GM18873 (cell line): Measurements from ENCODE around the gene ATP5ME.

Experiments
- ATAC-seq: cut with Tn5 transposase; IDR thresholded peaks from one replicate; pipeline ENCODE4 v1.9.1; 2021; ENCODE audit warnings: mild to moderate bottlenecking, moderate library complexity, moderate number of reproducible peaks; ENCODE audit not compliant: unreplicated experiment, low FRiP score

Gene ATP5ME

DNA sequence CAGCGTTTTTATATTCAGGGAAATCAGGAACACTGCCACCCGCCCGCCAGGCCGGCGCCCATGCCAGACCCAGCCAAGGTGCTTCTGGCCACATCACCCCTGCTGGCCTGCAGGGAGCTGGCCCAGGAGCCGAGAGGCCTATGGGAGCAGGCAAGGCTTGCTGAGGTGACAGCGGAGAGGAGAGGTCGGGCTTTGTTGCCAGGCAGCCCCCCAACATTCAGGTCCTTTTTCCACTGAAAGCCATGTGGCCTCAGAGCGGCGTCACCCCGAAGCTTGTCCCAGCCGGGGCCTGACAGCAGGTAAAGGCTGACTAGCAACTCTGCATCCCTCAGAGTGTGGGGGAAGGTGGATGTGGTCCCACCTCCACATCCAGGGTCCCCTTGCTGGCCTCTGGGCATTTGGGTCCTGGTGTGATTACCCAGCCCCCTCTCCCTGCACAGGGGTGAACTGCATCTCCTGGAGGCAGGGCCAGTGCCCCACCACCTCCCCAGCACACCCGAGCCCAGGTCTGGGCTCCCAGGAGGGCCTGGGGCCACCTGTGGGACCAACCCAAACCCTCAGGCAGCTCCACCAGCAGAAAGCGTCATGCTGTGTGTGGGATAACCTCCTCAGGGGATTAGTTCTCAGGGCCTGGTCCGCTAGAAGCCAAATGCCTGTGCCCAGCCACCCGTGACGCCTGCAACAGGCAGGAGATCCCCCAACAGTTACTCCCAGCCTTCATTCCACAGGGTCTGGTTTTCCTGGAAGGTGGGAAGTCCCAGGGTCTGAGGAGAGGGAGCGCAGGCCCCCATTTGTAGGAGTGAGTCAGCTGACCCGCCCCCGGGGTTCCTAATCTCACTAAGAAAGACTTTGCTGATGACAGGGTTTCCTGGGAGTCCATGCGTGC is 49.1 kb downstream of the ATP5ME start, which contains the start of gene PDE6B:
TSS of gene PDE6B (plus strand) at position 869 of the 886 bp plus-strand sequence. CDS start 54 bp downstream, outside the sequence.
- ATAC-seq = no peak

DNA sequence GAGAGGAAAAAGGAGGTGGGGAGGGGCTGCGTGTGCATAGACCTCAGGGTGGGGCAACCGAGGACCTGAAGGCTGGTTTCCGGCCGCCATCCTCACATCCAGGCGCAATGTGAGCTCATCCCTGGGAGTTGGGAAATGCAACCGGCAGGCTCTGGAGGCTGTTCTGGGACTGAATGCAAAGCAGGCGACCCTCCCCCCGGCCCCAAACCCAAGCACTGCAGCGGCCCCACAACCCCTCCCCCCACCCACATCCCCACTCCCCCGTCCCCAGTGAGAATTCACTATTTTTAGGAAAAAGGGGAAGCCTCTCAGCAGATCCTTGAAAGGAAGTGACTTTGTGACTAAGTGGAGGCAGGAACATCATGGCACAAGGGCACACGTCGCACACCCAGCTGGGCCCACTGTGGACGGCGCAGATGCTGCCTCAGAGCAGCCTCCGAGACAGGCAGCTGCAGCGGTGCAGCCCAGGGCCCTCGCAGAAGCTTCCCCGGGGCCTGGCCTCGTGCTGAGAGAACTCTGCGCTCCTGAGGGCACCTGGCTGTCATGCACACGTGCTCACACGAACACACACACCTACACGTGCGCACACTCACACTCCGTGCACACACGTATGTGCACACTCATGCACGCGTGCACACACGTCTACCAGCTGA is 50.0 kb downstream of the ATP5ME start:
- ATAC-seq = no peak

DNA sequence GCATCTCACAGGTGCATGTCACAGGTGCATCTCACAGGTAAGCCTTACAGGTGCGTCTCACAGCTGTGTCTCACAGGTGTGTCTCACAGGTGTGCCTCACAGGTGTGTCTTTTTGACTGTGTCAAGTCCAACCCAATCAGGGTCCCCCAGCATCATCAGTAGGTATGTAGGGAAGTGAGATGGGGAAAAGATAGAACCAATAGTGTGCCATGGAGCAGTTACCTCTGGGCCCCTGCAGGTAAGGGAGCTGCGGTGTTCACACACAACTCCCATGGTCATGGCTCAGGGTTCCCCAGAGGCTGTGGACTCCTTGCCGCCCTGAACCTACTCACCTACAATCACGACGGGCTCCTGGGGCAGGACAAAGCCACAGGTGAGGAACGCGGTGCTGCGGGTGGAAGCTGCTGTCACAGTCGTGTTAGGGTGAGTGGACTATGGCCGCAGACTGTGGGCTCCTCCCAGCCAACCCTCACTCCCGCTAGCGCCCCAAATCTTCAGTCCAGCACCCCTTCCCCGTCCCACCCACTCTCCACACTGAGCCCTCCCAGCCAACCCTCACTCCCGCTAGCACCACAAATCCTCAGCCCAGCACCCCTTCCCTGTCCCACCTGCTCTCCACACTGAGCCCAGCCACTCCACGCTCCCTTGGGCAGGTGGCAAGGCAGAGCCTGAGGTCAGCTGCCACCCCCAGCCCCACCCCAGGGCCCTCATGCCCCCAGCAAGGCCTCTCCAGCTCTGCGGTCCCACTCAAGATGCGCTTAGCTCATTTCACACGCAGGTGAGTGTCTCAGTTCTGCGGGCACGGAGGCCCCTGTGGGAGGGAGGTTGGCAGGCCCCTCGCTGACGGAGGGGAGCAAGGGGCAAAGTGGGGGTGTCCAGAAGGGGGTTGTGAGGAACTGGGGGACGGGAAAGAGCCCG is 50.8 kb downstream of the ATP5ME start:
- no peak for ATAC-seq
